Testis (tissue), 3 donors: ENCODE data around the gene GJA9. TPM values are rescaled to one million over a fixed set of nuclear protein-coding genes. Genes with fewer than 3 reads are reported as not detected.

Experiments used
- DNase-seq: peaks from one replicate; pipeline ENCODE4 v3.0.0-alpha.2; 2019
- H3K27ac ChIP-seq, 2 donors: fragments of 200-600 bp; sonication (generic); one replicate each; pipeline ENCODE4 v1.5.1; 2019
- H3K27me3 ChIP-seq: fragments of 200-600 bp; sonication (generic); one replicate; pipeline ENCODE4 v1.5.1; 2019
- H3K36me3 ChIP-seq: fragments of 200-600 bp; sonication (generic); one replicate; pipeline ENCODE4 v1.5.1; 2017; ENCODE audit warnings: low read depth; ENCODE audit errors: missing control alignments
- H3K4me1 ChIP-seq: fragments of 200-600 bp; sonication (generic); one replicate; pipeline ENCODE4 v1.5.1; 2019
- H3K4me3 ChIP-seq, 2 donors: fragments of 200-600 bp; sonication (generic); one replicate each; pipeline ENCODE4 v1.5.1; 2017 to 2019
- H3K9me3 ChIP-seq: fragments of 200-600 bp; sonication (generic); one replicate; pipeline ENCODE4 v1.5.1; 2017
- CTCF ChIP-seq, 3 experiments: fragments of 450-650 bp in 2 of 3; fragments of 200-600 bp in 1 of 3; sonication (generic) in 1 of 3; IDR thresholded peaks; one replicate each; pipeline ENCODE4 v1.5.1; 2016 to 2019; ENCODE audit warnings: antibody characterized with exemption in 3 of 3, mild to moderate bottlenecking in 2 of 3, moderate library complexity in 1 of 3
- POLR2A ChIP-seq: fragments of 450-650 bp; IDR thresholded peaks from one replicate; pipeline ENCODE4 v1.6.1; 2017; ENCODE audit warnings: antibody characterized with exemption, mild to moderate bottlenecking, moderate library complexity
- WGBS, 2 donors: methylation state at CpG; one replicate each; pipeline ENCODE4 v1.1.5; 2018; 5-methylcytosine and 5-hydroxymethylcytosine counted together
- intact Hi-C: fragments of 100-400 bp; cut with DNase I; formaldehyde crosslinking; loops from one replicate; pipeline ENCODE4 v1.15.1; 2023; ENCODE audit warnings: low total_unique reads
- polyA plus RNA-seq: library from polyadenylated mRNA; stranded (reverse); fragments of 350-450 nt; fragmentation: Illumina TruSeq; extraction: RNeasy Lipid Tissue Mini Kit (QIAGEN cat#74804); gene quantifications from one replicate; pipeline ENCODE4 v1.2.3, GENCODE V29; 2014; ENCODE audit warnings: low read depth, low replicate concordance; ENCODE audit not compliant: insufficient read depth
- total RNA-seq, 2 donors: library from RNA; depleted of rRNA; stranded (reverse); fragments of >200 nt; gene quantifications; one replicate each; pipeline ENCODE4 v1.2.3, GENCODE V29; 2016

GJA9 gene
- total and polyA plus RNA-seq, 3 donors from 2014 or later, result 0.19 to 3.4 (median 1.0) TPM

GRCh38 chr1:38923607-38924006, 42.2 kb upstream of the GJA9 start:
- Histone ChIP-seq H3K4me1 (no peaks in the 10 kb centered on the region), H3K27me3 (no peaks in the 10 kb centered on the region), H3K4me3 (no peak overlapping the region), H3K27ac (no peak overlapping the region), H3K9me3 (no peaks in the 10 kb centered on the region), H3K36me3 (no peaks in the 10 kb centered on the region)
- no peak for DNase-seq
- TF ChIP-seq CTCF (IDR thresholded peaks at IDR 0.05) (no peak), POLR2A (no peak)
- intact Hi-C loops, result no loop called here
- WGBS, 2 donors, result 68 to 76% methylated on average over 3 of the region's 3 CpGs

GRCh38 chr1:38919130-38919529, 37.7 kb upstream of the GJA9 start:
- no peaks in the 10 kb centered on the region for H3K4me1 ChIP-seq
- H3K27me3 ChIP-seq, result no peaks in the 10 kb centered on the region
- 53 to 70% methylated on average over 3 of the region's 3 CpGs for WGBS, 2 donors
- intact Hi-C loops, result no loop called here
- DNase-seq, result peak; percentile 33
- no peaks in the 10 kb centered on the region for H3K9me3 ChIP-seq
- no peak overlapping the region for H3K4me3 ChIP-seq
- H3K27ac ChIP-seq, result no peak overlapping the region
- H3K36me3 ChIP-seq, result no peaks in the 10 kb centered on the region
- no peak for TF ChIP-seq POLR2A
- no peak for TF ChIP-seq CTCF (IDR thresholded peaks at IDR 0.05)

- H3K4me3 ChIP-seq, result no peak overlapping the region
- H3K27ac ChIP-seq, result no peak overlapping the region
- DNase-seq, result no peak
- no peaks in the 10 kb centered on the region for H3K4me1 ChIP-seq
- H3K36me3 ChIP-seq, result no peaks in the 10 kb centered on the region
- TF ChIP-seq CTCF (IDR thresholded peaks at IDR 0.05) (no peak), POLR2A (no peak)
- 87 to 90% methylated on average over 5 of the region's 5 CpGs for WGBS, 2 donors
- no peaks in the 10 kb centered on the region for H3K27me3 ChIP-seq
- intact Hi-C loops, result no loop called here
- H3K9me3 ChIP-seq, result no peaks in the 10 kb centered on the region
Measured at GRCh38 chr1:38918568-38918967, 37.2 kb upstream of the GJA9 start.

GRCh38 chr1:38917772-38918171, 36.4 kb upstream of the GJA9 start:
- H3K27me3 ChIP-seq, result no peaks in the 10 kb centered on the region
- no peak overlapping the region for H3K27ac ChIP-seq
- no peaks in the 10 kb centered on the region for H3K9me3 ChIP-seq
- no peak for DNase-seq
- intact Hi-C loops, result no loop called here
- no peak for TF ChIP-seq POLR2A
- TF ChIP-seq CTCF (IDR thresholded peaks at IDR 0.05), result no peak
- no peak overlapping the region for H3K4me3 ChIP-seq
- whole genome bisulfite sequencing, 2 donors, result 86 to 91% methylated on average over 1 of the region's 1 CpG
- no peaks in the 10 kb centered on the region for H3K36me3 ChIP-seq
- H3K4me1 ChIP-seq, result no peaks in the 10 kb centered on the region

- no peaks in the 10 kb centered on the region for H3K9me3 ChIP-seq
- no peak for DNase-seq
- 87 to 88% methylated on average over 3 of the region's 3 CpGs for WGBS, 2 donors
- no peak overlapping the region for H3K4me3 ChIP-seq
- intact Hi-C loops, result no loop called here
- no peak overlapping the region for H3K27ac ChIP-seq
- TF ChIP-seq POLR2A, result no peak
- no peak for TF ChIP-seq CTCF (IDR thresholded peaks at IDR 0.05)
- H3K27me3 ChIP-seq, result no peaks in the 10 kb centered on the region
- no peaks in the 10 kb centered on the region for H3K4me1 ChIP-seq
- H3K36me3 ChIP-seq, result no peaks in the 10 kb centered on the region
Measured at GRCh38 chr1:38917337-38917736, 36.0 kb upstream of the GJA9 start.
